Measurements from ENCODE around the gene CDKN2B. TPM values are rescaled to one million over a fixed set of nuclear protein-coding genes. Genes with fewer than 3 reads are reported as not detected.

The CDKN2B gene
- total and polyA plus RNA-seq, 2 donors (not counting 3 experiments of a cell fraction or from before 2014, with no cell fraction given), result 1.6 to 2.1 TPM

DNA sequence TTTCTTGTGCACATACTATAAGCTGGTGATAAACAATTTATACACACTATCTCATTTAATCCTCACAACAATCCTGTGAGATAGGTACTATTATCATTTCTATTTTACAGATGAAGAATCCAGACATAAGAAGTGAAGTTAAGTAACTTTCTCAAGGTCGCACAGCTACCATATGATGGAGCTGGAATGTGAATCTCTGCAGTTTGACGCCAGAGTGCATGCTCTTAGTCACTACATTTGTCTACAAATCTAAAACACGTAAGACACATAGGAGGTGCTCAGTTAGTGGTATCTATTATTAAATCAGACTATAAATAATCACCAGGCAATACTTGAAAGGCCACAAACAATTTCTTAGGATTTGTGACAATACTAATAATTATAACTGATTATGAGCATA, 45.0 kb upstream of the CDKN2B start:
- dilution Hi-C loops (cut with MboI; ENCODE audit: extremely low pct_ligation_motif_present, low sequenced_read_pairs), result no loop called here
- intact Hi-C loops (cut with micrococcal nuclease), result loop anchor here (2.0 to 5.0 kb wide), 3 partner anchors 17 to 158 kb away; no protein-coding TSS in a partner anchor
- POLR2A ChIA-PET, result no interaction called here

DNA sequence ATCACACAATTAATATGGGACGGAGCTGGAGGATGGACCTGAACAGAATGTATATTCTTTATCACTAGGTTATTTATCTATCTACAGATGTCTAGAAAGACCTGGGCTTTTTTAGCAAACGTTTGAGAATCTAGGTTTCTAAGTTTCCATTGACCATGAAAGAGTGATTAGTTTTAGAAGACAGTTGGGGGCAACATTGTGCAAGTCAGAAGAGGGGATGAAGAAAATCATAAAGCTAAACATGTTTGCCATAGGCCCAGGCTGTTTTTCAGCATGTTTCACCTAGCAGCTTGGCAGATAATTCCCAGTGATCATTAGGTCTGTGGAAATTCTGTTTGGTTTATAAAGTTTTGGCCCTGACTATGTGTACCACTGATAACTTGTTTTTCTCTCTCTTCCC, 44.1 kb upstream of the CDKN2B start:
- H3K79me2 ChIP-seq (ENCODE audit: control insufficient read depth, insufficient read depth, low read length), result no peaks in the 10 kb centered on the region
- no peak overlapping the region for H3K9ac ChIP-seq (replicated peaks; ENCODE audit: extremely low read depth, insufficient read depth, low read length)
- DNase-seq (ENCODE audit: low read depth, low spot score), result no peak
- no peaks in the 10 kb centered on the region for H4K20me1 ChIP-seq (replicated peaks; ENCODE audit: control insufficient read depth, extremely low read depth, insufficient read depth, low read length)
- intact Hi-C loops (cut with micrococcal nuclease) (loop anchor here (5.0 kb wide), 2 partner anchors 49 to 159 kb away; no protein-coding TSS in a partner anchor), dilution Hi-C loops (cut with MboI; ENCODE audit: extremely low pct_ligation_motif_present, low sequenced_read_pairs) (no loop called here)
- H3K4me1 ChIP-seq (ENCODE audit: control insufficient read depth, extremely low read depth, insufficient read depth, low read length), result peaks cover 35% of the 10 kb centered on the region
- H3K27ac ChIP-seq (ENCODE audit: insufficient read depth, low read depth, low read length), result peak overlapping the region; percentile 51
- H3K36me3 ChIP-seq (ENCODE audit: control insufficient read depth in 2 of 2, extremely low read depth in 1 of 2, insufficient read depth in 2 of 2, low read length in 2 of 2), result no peaks in the 10 kb centered on the region
- CTCF ChIA-PET, result interaction anchor here (0.7 to 5.2 kb wide), 12 partner anchors 9 to 240 kb away, joined by 3 to 28 read pairs (median 4); no protein-coding TSS in a partner anchor
- no TSS peak for BruUV-seq (replicated peaks)
- no peaks in the 10 kb centered on the region for H3K9me1 ChIP-seq (replicated peaks; ENCODE audit: control insufficient read depth, extremely low read depth, insufficient read depth, low read length)
- no peaks in the 10 kb centered on the region for H3K9me3 ChIP-seq (replicated peaks; ENCODE audit: control insufficient read depth, insufficient read depth, low read length)
- peak overlapping the region; percentile 26 for H2AFZ ChIP-seq (ENCODE audit: low read depth, low read length)
- no peaks in the 10 kb centered on the region for H3K27me3 ChIP-seq (ENCODE audit: control insufficient read depth in 2 of 2, insufficient read depth in 2 of 2, low read length in 2 of 2)
- no peak overlapping the region for H3K4me3 ChIP-seq (replicated peaks in 1 of 3; ENCODE audit: insufficient read depth in 1 of 3, low read depth in 1 of 3, low read length in 3 of 3)
- H3K4me2 ChIP-seq (ENCODE audit: insufficient read depth, low read length), result peak overlapping the region; percentile 31
- POLR2A ChIA-PET, result no interaction called here
- FAIRE-seq, result peak; percentile 69
- TF ChIP-seq, protein P1, sequence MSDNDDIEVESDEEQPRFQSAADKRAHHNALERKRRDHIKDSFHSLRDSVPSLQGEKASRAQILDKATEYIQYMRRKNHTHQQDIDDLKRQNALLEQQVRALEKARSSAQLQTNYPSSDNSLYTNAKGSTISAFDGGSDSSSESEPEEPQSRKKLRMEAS (IDR thresholded peaks at IDR 0.05; ENCODE audit: insufficient read depth, insufficient read length), result no peak

More for the DNA sequence above, 45.0 kb upstream of the CDKN2B start:
- Histone ChIP-seq H3K27ac (ENCODE audit: insufficient read depth, low read depth, low read length) (no peak overlapping the region), H3K27me3 (ENCODE audit: control insufficient read depth in 2 of 2, insufficient read depth in 2 of 2, low read length in 2 of 2) (no peaks in the 10 kb centered on the region), H3K4me2 (ENCODE audit: insufficient read depth, low read length) (no peak overlapping the region), H2AFZ (ENCODE audit: low read depth, low read length) (no peak overlapping the region), H3K4me3 (replicated peaks in 1 of 3; ENCODE audit: insufficient read depth in 1 of 3, low read depth in 1 of 3, low read length in 3 of 3) (no peak overlapping the region), H3K36me3 (ENCODE audit: control insufficient read depth in 2 of 2, extremely low read depth in 1 of 2, insufficient read depth in 2 of 2, low read length in 2 of 2) (no peaks in the 10 kb centered on the region), H3K9me3 (replicated peaks; ENCODE audit: control insufficient read depth, insufficient read depth, low read length) (no peaks in the 10 kb centered on the region), H3K9ac (replicated peaks; ENCODE audit: extremely low read depth, insufficient read depth, low read length) (no peak overlapping the region), H3K4me1 (ENCODE audit: control insufficient read depth, extremely low read depth, insufficient read depth, low read length) (peaks cover 35% of the 10 kb centered on the region), H3K79me2 (ENCODE audit: control insufficient read depth, insufficient read depth, low read length) (no peaks in the 10 kb centered on the region), H3K9me1 (replicated peaks; ENCODE audit: control insufficient read depth, extremely low read depth, insufficient read depth, low read length) (no peaks in the 10 kb centered on the region), H4K20me1 (replicated peaks; ENCODE audit: control insufficient read depth, extremely low read depth, insufficient read depth, low read length) (no peaks in the 10 kb centered on the region)
- FAIRE-seq (no peak), DNase-seq (ENCODE audit: low read depth, low spot score) (no peak)
- CTCF ChIA-PET, result interaction anchor here (1.1 to 5.2 kb wide), 7 partner anchors 10 to 241 kb away, joined by 3 to 28 read pairs (median 8); no protein-coding TSS in a partner anchor
- BruUV-seq (replicated peaks), result no TSS peak
- TF ChIP-seq, protein P2, sequence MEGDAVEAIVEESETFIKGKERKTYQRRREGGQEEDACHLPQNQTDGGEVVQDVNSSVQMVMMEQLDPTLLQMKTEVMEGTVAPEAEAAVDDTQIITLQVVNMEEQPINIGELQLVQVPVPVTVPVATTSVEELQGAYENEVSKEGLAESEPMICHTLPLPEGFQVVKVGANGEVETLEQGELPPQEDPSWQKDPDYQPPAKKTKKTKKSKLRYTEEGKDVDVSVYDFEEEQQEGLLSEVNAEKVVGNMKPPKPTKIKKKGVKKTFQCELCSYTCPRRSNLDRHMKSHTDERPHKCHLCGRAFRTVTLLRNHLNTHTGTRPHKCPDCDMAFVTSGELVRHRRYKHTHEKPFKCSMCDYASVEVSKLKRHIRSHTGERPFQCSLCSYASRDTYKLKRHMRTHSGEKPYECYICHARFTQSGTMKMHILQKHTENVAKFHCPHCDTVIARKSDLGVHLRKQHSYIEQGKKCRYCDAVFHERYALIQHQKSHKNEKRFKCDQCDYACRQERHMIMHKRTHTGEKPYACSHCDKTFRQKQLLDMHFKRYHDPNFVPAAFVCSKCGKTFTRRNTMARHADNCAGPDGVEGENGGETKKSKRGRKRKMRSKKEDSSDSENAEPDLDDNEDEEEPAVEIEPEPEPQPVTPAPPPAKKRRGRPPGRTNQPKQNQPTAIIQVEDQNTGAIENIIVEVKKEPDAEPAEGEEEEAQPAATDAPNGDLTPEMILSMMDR (IDR thresholded peaks at IDR 0.05; ENCODE audit: extremely low read depth in 1 of 2, insufficient read depth in 1 of 2, low read depth in 1 of 2, low read length in 2 of 2), result no peak
- no peak for TF ChIP-seq EZH2 (IDR thresholded peaks at IDR 0.05; ENCODE audit: borderline replicate concordance, low read depth, low read length, severe bottlenecking)

Measured in endothelial cell of umbilical vein (primary cell).